ENCODE measurements around the gene LIF. TPM values are rescaled to one million over a fixed set of nuclear protein-coding genes. Genes with fewer than 3 reads are reported as not detected.

LIF gene
- polyA plus RNA-seq, 6 donors from 2014 or later, result not detected

GRCh38 chr22:30230787-30231461, 15.6 kb downstream of the LIF start:
- H3K4me3 Mint-ChIP-seq, result no peak overlapping the region
- peaks cover 0 to 10% (median 9%) of the 10 kb centered on the region in 3 donors for H3K27me3 Mint-ChIP-seq
- peaks cover 0 to 3% (median 0%) of the 10 kb centered on the region in 3 donors for H3K4me1 Mint-ChIP-seq
- no peaks in the 10 kb centered on the region for H3K36me3 Mint-ChIP-seq
- peak overlapping the region in 1 of 6 donors; percentile 62 for H3K27ac Mint-ChIP-seq
- no peaks in the 10 kb centered on the region for H3K9me3 Mint-ChIP-seq
- no peak for ATAC-seq (ENCODE audit: low read depth in 2 of 2)
- no peak for DNase-seq

GRCh38 chr22:30230330-30230729, 16.2 kb downstream of the LIF start:
- ATAC-seq (ENCODE audit: low read depth in 2 of 2) (no peak), DNase-seq (no peak)
- peaks cover 0 to 3% (median 3%) of the 10 kb centered on the region in 3 donors for H3K4me1 Mint-ChIP-seq
- H3K9me3 Mint-ChIP-seq, result no peaks in the 10 kb centered on the region
- H3K27me3 Mint-ChIP-seq, result peaks cover 0 to 11% (median 10%) of the 10 kb centered on the region in 3 donors
- H3K4me3 Mint-ChIP-seq, result no peak overlapping the region
- peak overlapping the region in 1 of 6 donors; percentile 62 for H3K27ac Mint-ChIP-seq
- no peaks in the 10 kb centered on the region for H3K36me3 Mint-ChIP-seq

- no peak for DNase-seq
- no peak for ATAC-seq (ENCODE audit: low read depth in 2 of 2)
- H3K4me1 Mint-ChIP-seq, result peaks cover 0 to 16% (median 3%) of the 10 kb centered on the region in 3 donors
- H3K4me3 Mint-ChIP-seq, result no peak overlapping the region
- H3K9me3 Mint-ChIP-seq, result no peaks in the 10 kb centered on the region
- peaks cover 0 to 16% (median 10%) of the 10 kb centered on the region in 3 donors for H3K27me3 Mint-ChIP-seq
- no peaks in the 10 kb centered on the region for H3K36me3 Mint-ChIP-seq
- peak overlapping the region in 1 of 6 donors; percentile 78 for H3K27ac Mint-ChIP-seq
Observed at GRCh38 chr22:30228509-30229359, 17.8 kb downstream of the LIF start.

GRCh38 chr22:30227438-30228228, 18.9 kb downstream of the LIF start:
- Mint-ChIP-seq H3K27ac (peak overlapping the region in 1 of 6 donors; percentile 87), H3K9me3 (no peaks in the 10 kb centered on the region), H3K27me3 (peaks cover 0 to 16% (median 10%) of the 10 kb centered on the region in 3 donors), H3K36me3 (no peaks in the 10 kb centered on the region), H3K4me3 (no peak overlapping the region), H3K4me1 (peaks cover 0 to 26% (median 3%) of the 10 kb centered on the region in 3 donors)
- DNase-seq (no peak), ATAC-seq (ENCODE audit: low read depth in 2 of 2) (no peak)

- peak overlapping the region in 1 of 6 donors; percentile 40 for H3K27ac Mint-ChIP-seq
- peaks cover 0 to 10% (median 10%) of the 10 kb centered on the region in 3 donors for H3K27me3 Mint-ChIP-seq
- H3K36me3 Mint-ChIP-seq, result no peaks in the 10 kb centered on the region
- DNase-seq, result no peak
- peaks cover 10 to 39% (median 12%) of the 10 kb centered on the region in 3 donors for H3K4me1 Mint-ChIP-seq
- no peak overlapping the region for H3K4me3 Mint-ChIP-seq
- no peak for ATAC-seq (ENCODE audit: low read depth in 2 of 2)
- no peaks in the 10 kb centered on the region for H3K9me3 Mint-ChIP-seq
Observed at GRCh38 chr22:30226192-30226832, 20.2 kb downstream of the LIF start.

GRCh38 chr22:30225220-30225927, 21.2 kb downstream of the LIF start:
- ATAC-seq (ENCODE audit: low read depth in 2 of 2) (no peak), DNase-seq (no peak)
- Mint-ChIP-seq H3K4me3 (no peak overlapping the region), H3K36me3 (no peaks in the 10 kb centered on the region), H3K27ac (peak overlapping the region in 3 of 6 donors; percentile 22 to 81 (median 43)), H3K4me1 (peaks cover 18 to 48% (median 20%) of the 10 kb centered on the region in 3 donors), H3K9me3 (no peaks in the 10 kb centered on the region), H3K27me3 (peaks cover 0 to 10% (median 10%) of the 10 kb centered on the region in 3 donors)

- DNase-seq, result no peak
- Mint-ChIP-seq H3K4me3 (no peak overlapping the region), H3K27me3 (peaks cover 0 to 10% (median 10%) of the 10 kb centered on the region in 3 donors), H3K4me1 (peaks cover 20 to 57% (median 22%) of the 10 kb centered on the region in 3 donors), H3K9me3 (no peaks in the 10 kb centered on the region), H3K27ac (peak overlapping the region in 1 of 6 donors; percentile 67), H3K36me3 (no peaks in the 10 kb centered on the region)
- no peak for ATAC-seq (ENCODE audit: low read depth in 2 of 2)
Observed at GRCh38 chr22:30224161-30224857, 22.2 kb downstream of the LIF start.

GRCh38 chr22:30223303-30223702, 23.3 kb downstream of the LIF start:
- Mint-ChIP-seq H3K4me1 (peaks cover 20 to 57% (median 22%) of the 10 kb centered on the region in 3 donors), H3K4me3 (peak overlapping the region in 1 of 8 donors; percentile 5), H3K9me3 (no peaks in the 10 kb centered on the region), H3K27me3 (peaks cover 0 to 10% (median 10%) of the 10 kb centered on the region in 3 donors), H3K36me3 (no peaks in the 10 kb centered on the region), H3K27ac (peak overlapping the region in 1 of 6 donors; percentile 22)
- DNase-seq (no peak), ATAC-seq (ENCODE audit: low read depth in 2 of 2) (no peak)

- ATAC-seq (ENCODE audit: low read depth in 2 of 2), result no peak
- Mint-ChIP-seq H3K27me3 (peaks cover 0 to 10% (median 6%) of the 10 kb centered on the region in 3 donors), H3K4me1 (peaks cover 20 to 57% (median 22%) of the 10 kb centered on the region in 3 donors), H3K4me3 (peak overlapping the region in 1 of 8 donors; percentile 64), H3K9me3 (no peaks in the 10 kb centered on the region), H3K36me3 (no peaks in the 10 kb centered on the region), H3K27ac (peak overlapping the region in 2 of 6 donors; percentile 59 to 73)
- DNase-seq, result no peak
Observed at GRCh38 chr22:30222321-30222720, 24.2 kb downstream of the LIF start.

GRCh38 chr22:30221121-30221992, 25.2 kb downstream of the LIF start:
- Mint-ChIP-seq H3K27ac (peak overlapping the region; percentile 17 to 91 (median 84)), H3K4me1 (peaks cover 20 to 57% (median 22%) of the 10 kb centered on the region in 3 donors), H3K36me3 (no peaks in the 10 kb centered on the region), H3K9me3 (no peaks in the 10 kb centered on the region), H3K4me3 (peak overlapping the region in 7 of 8 donors; percentile 30 to 80 (median 55)), H3K27me3 (peaks cover 0 to 6% (median 6%) of the 10 kb centered on the region in 3 donors)
- DNase-seq, result peak; percentile 33
- ATAC-seq (ENCODE audit: low read depth in 2 of 2), result peak; percentile 75 to 80

Data from naive B cell (primary cell).